Subcutaneous adipose tissue (tissue), 4 donors: ENCODE measurements around the gene PIM2. TPM values are rescaled to one million over a fixed set of nuclear protein-coding genes. Genes with fewer than 3 reads are reported as not detected.

Experiments used
- total RNA-seq, 4 donors: library from RNA; depleted of rRNA; stranded (reverse); fragments of >200 nt; gene quantifications; one replicate each; pipeline ENCODE4 v1.1.0, GENCODE V29; 2016
- TF ChIP-seq, protein P1 (sequence below): fragments of 450-650 bp; IDR thresholded peaks from one replicate; pipeline ENCODE4 v1.5.1; 2016; ENCODE audit warnings: low read depth, mild to moderate bottlenecking, control low read depth, antibody characterized with exemption, moderate library complexity

The PIM2 gene
- total RNA-seq: 10 to 100 TPM in 1 of 4 donors, 1 to 10 TPM in 3; 3.4 to 11.7 (median 5.5) TPM

DNA sequence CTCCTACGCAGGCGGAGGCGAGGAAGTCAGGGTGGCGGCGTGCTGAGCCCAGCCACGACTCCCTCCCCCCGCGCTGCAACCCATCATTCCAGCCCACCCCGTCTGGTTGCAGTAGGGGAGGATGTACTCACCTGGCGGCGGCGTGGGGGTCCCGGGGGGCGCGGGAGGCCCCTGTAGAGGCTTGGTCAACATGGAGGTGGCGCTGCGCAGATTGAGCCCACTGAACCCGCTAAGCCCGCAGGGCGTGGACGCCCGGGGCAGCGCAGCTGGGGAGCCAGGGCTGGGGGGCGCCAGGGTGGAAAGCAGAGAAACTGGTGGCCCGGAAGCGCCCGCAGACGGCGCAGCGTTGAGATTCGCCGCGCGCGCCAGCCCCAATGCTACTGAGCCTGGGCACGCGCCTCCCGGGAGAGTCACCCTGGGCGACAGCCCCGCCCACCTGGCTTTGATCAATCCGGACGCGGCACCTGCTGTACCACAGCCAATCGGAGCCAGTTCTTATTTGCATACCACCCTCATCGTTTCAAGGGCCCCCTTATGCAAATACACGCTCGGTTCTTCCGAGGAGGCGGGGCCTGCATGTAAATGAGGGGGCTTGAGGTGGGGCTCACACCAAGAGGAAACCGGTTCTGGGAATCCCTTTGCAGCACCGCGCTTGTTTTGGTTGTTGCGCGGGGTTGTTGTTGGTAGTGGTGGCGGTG is at the start of gene PIM2:
PIM2 (minus strand) TSS at position 382 of the 698 bp plus-strand sequence; CDS start at position 192, 190 bp downstream.
- TF ChIP-seq, protein P1, sequence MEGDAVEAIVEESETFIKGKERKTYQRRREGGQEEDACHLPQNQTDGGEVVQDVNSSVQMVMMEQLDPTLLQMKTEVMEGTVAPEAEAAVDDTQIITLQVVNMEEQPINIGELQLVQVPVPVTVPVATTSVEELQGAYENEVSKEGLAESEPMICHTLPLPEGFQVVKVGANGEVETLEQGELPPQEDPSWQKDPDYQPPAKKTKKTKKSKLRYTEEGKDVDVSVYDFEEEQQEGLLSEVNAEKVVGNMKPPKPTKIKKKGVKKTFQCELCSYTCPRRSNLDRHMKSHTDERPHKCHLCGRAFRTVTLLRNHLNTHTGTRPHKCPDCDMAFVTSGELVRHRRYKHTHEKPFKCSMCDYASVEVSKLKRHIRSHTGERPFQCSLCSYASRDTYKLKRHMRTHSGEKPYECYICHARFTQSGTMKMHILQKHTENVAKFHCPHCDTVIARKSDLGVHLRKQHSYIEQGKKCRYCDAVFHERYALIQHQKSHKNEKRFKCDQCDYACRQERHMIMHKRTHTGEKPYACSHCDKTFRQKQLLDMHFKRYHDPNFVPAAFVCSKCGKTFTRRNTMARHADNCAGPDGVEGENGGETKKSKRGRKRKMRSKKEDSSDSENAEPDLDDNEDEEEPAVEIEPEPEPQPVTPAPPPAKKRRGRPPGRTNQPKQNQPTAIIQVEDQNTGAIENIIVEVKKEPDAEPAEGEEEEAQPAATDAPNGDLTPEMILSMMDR: no peak

DNA sequence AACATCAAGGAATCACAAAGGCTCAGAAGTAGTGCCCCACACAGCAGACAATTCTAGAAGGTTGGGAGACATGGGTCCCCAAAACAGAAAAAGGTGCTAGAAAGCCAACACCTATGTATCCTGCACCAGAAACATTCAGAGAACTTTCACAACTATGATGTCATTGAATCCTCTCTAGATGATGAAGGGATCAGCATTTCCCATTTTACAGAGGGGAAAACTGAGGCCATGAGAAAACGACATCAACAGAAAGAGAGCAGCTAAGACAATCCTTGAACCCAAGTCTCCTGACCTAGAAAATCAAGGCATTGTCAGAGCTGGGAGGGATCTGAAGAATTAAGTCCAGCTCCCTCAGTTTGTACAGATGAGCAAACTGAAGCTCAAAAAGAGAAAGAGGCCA is 49.6 kb upstream of the PIM2 start:
- TF ChIP-seq, protein P1: no peak

DNA sequence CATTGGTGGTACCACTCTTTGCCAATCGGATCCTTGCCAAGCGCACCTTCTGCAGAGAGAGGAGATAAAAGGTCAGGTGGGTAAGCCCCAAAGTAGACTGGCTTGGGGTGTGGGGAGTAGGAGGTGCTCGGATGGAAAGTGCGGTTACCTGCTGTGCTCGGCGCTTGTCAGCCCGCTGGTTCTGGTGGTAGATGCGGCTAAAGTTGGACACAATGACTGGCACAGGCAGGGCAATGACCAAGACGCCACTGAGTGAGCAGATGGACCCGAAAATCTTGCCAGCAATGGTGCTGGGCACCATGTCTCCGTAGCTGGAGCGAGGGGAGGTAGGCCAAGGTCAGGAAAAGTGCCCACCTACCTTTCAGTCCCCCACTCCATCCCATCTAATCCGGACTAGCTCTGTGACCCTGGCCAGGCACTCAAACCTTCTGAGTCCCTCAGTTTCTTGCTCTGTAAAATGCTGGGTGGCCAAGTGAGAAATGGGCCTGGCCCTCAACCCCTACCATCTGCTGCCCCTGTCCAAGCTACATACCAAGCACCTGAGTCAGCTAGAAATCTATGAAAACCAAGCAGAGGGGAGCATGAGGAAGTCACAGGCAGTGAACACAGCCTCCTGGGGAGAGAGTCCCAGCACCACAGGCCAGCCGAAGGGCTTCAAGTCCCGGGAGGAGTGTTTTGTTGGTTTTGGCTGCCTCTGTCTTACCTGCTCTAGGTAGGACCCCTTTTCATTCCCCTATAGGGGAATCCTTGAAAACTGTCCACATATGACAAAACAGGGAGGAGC is 48.2 kb upstream of the PIM2 start:
- TF ChIP-seq, protein P1: no peak

DNA sequence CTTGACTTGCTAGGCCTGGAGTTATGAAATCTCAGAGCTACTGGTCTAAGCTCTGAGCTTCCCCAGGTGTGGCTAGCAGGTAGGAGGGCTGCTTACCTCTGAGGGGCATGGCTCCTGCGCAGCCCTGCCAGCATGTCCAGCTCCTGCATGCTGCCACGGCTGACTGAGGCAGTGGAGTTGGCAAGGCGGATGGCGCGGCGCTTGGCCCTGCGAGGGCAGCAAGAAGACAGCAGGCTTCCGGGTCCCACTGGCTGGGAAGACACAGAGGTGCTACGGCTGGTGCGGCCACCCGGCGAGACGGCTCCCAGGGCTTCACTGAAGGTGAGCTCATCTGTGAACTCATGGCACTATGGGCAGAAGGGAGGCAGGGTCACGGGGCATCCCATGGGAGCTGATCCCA is 47.1 kb upstream of the PIM2 start:
- TF ChIP-seq, protein P1: no peak

DNA sequence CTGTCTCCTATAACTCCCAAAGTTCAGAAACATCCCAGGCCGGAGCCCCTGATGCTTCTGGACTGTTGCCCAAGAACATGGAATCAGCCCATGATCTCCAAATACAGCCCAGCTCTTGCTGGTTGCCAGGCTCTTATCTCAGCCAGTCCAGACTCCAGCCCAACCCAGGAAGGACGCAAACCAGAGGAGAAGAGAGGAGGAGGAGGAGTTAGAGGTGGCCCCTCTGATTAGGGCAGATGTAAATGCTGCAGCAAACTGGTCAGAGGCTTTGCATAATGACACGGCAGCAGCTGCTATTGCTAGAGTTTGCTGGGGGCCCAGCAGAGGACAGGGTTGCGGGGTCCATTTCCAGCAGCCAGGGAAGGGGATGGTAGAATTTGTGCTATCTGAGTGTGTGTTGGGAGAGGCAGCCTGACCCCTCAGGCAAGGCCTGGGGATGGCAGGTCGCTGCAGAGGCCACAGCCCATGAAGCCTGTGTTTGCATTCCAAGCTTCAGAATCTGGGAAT is 42.8 kb upstream of the PIM2 start:
- TF ChIP-seq, protein P1: no peak

DNA sequence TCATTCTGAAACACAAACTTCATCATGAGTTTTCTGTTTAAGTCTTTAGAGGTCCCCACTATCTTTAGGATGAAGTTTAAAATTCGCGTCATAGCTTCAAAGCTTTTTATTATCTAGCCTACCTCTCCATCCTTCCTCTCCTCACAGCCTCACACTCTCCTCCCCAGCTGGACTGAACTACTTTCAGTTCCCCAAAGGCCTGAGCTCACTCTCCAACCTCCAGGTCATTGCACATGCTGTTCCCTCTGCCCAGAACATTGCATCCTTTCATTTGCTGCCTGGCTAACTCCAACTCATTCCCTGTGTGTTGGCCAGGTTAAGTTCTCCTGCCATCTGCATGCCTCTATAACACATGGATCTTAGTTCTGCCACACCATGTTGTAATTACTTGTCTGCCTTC is 41.5 kb upstream of the PIM2 start:
- TF ChIP-seq, protein P1: no peak

DNA sequence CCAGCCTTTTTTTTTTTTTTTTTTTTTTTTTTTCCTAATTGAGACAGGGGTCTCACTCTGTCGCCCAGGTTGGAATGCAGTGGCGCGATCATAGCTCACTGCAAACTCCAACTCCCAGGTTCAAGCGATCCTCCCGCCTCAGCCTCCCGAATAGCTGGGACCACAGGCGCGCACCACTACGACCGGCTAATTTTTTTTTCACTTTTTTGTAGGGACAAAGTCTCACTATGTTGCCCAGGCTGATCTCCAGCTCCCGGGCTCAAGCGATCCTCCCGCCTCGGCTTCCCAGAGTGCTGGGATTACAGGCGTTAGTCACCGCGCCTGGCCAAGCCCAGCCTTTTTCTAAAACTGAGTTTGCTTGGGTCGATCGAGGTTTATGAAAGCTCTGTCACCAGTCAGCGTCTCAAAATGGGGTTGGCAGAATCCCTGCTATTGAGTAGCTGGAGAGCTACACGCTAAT is 39.8 kb upstream of the PIM2 start:
- TF ChIP-seq, protein P1: no peak
